ENCODE measurements around the gene CARD9. TPM values are rescaled to one million over a fixed set of nuclear protein-coding genes. Genes with fewer than 3 reads are reported as not detected.

The CARD9 gene
- total RNA-seq, 1 donor from 2014 or later: 0.89 TPM

GRCh38 chr9:136351252-136351800, 22.1 kb downstream of the CARD9 start:
- H3K27me3 Mint-ChIP-seq: no peaks in the 10 kb centered on the region
- TF ChIP-seq CTCF (IDR thresholded peaks at IDR 0.05): no peak
- no peaks in the 10 kb centered on the region for H3K9me3 Mint-ChIP-seq
- H3K27ac Mint-ChIP-seq: no peak overlapping the region
- ATAC-seq (ENCODE audit: low read depth) (no peak), DNase-seq (no peak)
- ChIA-PET POLR2A (no interaction called here), CTCF (no interaction called here)
- intact Hi-C loops (cut with micrococcal nuclease): no loop called here
- no peaks in the 10 kb centered on the region for H3K4me1 Mint-ChIP-seq
- H3K36me3 Mint-ChIP-seq (ENCODE audit: low read depth): no peaks in the 10 kb centered on the region
- H3K4me3 Mint-ChIP-seq: no peak overlapping the region

GRCh38 chr9:136349546-136349945, 23.9 kb downstream of the CARD9 start:
- TF ChIP-seq CTCF (IDR thresholded peaks at IDR 0.05): no peak
- Mint-ChIP-seq H3K27ac (no peak overlapping the region), H3K4me3 (no peak overlapping the region), H3K36me3 (ENCODE audit: low read depth) (no peaks in the 10 kb centered on the region), H3K27me3 (no peaks in the 10 kb centered on the region), H3K9me3 (no peaks in the 10 kb centered on the region), H3K4me1 (no peaks in the 10 kb centered on the region)
- DNase-seq (no peak), ATAC-seq (ENCODE audit: low read depth) (no peak)
- ChIA-PET CTCF (no interaction called here), POLR2A (no interaction called here)
- intact Hi-C loops (cut with micrococcal nuclease): no loop called here

GRCh38 chr9:136348691-136349090, 24.8 kb downstream of the CARD9 start:
- TF ChIP-seq CTCF (IDR thresholded peaks at IDR 0.05): no peak
- ChIA-PET POLR2A (no interaction called here), CTCF (no interaction called here)
- Mint-ChIP-seq H3K4me1 (no peaks in the 10 kb centered on the region), H3K4me3 (no peak overlapping the region), H3K36me3 (ENCODE audit: low read depth) (no peaks in the 10 kb centered on the region), H3K9me3 (no peaks in the 10 kb centered on the region), H3K27me3 (no peaks in the 10 kb centered on the region), H3K27ac (no peak overlapping the region)
- DNase-seq: no peak
- ATAC-seq (ENCODE audit: low read depth): no peak
- intact Hi-C loops (cut with micrococcal nuclease): no loop called here

GRCh38 chr9:136347472-136348256, 25.8 kb downstream of the CARD9 start:
- H3K27ac Mint-ChIP-seq: no peak overlapping the region
- POLR2A ChIA-PET: no interaction called here
- H3K4me1 Mint-ChIP-seq: peaks cover 4% of the 10 kb centered on the region
- H3K4me3 Mint-ChIP-seq: no peak overlapping the region
- intact Hi-C loops (cut with micrococcal nuclease): no loop called here
- CTCF ChIA-PET: no interaction called here
- DNase-seq (no peak), ATAC-seq (ENCODE audit: low read depth) (no peak)
- no peaks in the 10 kb centered on the region for H3K9me3 Mint-ChIP-seq
- H3K36me3 Mint-ChIP-seq (ENCODE audit: low read depth): no peaks in the 10 kb centered on the region
- H3K27me3 Mint-ChIP-seq: no peaks in the 10 kb centered on the region
- no peak for TF ChIP-seq CTCF (IDR thresholded peaks at IDR 0.05)

GRCh38 chr9:136346927-136347465, 26.5 kb downstream of the CARD9 start:
- TF ChIP-seq CTCF (IDR thresholded peaks at IDR 0.05): no peak

More at GRCh38 chr9:136346927-136347465, 26.5 kb downstream of the CARD9 start:
- H3K36me3 Mint-ChIP-seq (ENCODE audit: low read depth): no peaks in the 10 kb centered on the region
- no peaks in the 10 kb centered on the region for H3K9me3 Mint-ChIP-seq
- ATAC-seq (ENCODE audit: low read depth): no peak
- DNase-seq: no peak
- no peak overlapping the region for H3K4me3 Mint-ChIP-seq
- no peaks in the 10 kb centered on the region for H3K27me3 Mint-ChIP-seq
- CTCF ChIA-PET: no interaction called here
- H3K27ac Mint-ChIP-seq: no peak overlapping the region
- intact Hi-C loops (cut with micrococcal nuclease): no loop called here
- POLR2A ChIA-PET: no interaction called here
- H3K4me1 Mint-ChIP-seq: peaks cover 5% of the 10 kb centered on the region

All from activated B cell treated with CpG ODN at 0.5 μM for 24 hours (primary cell).